Stimulated activated CD8-positive, alpha-beta memory T cell treated with anti-CD3 and anti-CD28 coated beads, Interleukin-4, amount 100 ng/mL, for 1 hour (primary cell): ENCODE measurements around the gene MAL.

Source experiments
- DNase-seq, 2 donors: peaks; one replicate each; pipeline ENCODE4 v3.0.0-alpha.2; 2020; ENCODE audit warnings: low read depth in 2 of 2, low spot score in 1 of 2

The MAL gene

DNA sequence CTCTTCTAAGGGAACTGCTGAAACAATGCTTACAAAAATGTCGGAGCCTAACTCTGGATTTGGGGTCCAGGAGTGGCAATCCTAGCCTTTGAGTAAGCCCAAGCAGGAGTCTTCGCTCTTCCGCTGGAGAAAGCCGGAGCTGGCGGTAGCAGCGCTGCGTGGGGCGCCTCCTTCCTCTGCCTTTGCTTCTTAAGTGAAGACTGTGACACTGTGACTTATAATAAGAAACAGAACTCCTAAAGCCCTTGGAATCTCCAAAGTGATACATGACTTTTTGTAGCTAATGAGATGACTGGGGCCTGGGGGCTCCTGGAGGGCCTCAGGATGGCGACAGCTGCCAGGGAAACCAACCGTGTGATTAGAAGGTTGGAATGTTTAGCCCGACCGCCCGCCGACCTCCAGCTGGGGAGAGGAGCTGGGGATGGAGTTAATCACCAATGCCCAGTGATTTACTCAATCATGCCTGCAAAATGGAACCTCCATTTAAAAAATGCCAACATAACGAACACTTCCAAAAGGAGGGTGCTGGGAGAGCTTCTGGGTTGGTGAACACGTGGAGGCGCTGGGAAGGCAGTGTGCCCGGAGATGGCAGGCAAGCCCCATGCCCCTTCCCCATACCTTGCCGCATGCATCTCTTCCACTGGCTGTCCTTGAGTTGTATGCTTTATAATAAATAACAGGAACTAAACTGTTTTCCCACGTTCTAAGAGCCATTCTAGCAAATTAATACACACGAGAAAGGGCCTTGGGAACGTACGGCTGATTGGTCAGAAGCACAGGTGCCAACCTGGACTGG lies 29.0 kb upstream of the MAL start:
- DNase-seq = no peak

DNA sequence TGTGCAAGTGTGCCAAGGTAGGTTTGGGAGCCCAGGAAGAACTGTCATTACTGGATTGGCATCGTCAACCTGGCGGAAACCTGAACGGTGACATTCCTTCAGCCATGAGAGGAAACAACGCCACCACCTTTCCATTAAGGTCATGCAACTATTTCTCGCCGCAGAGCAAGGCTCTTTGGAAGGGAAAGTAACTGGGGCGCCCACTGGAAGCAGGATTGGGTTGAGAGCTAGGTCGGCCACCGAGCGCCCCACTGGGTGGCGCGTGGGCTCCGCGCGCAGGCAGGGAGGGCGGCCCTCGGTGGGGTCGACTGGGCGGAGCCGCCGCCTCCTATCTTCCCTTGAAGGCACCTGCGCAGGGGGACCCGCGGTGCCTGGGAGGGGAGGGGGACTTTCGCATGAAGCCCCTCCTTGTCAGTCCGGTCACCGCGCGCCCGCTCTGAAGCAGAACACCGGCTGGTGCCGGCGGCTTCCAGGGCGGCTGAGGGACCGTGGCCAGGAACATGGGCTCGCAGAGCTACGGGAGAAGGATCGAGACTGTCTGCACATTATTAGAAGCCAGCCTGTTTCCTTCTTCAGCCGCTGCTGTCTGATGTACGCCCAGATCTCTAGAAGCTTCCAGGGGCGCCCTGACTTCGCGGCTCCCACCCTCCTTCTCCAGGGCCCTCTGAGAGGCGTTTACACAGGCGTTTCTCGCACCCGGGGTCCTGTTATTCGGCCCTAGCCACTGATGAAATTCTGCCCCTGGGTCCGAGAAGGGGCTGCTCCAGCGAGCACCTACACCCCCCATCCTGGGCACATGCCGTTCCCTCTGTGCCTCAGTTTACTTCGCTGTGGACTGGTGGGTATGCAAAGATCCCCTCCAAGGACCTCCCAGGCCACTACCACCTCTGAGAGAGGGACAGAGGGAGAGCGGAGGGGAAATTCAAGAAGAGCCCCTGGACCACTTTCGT lies 27.3 kb upstream of the MAL start:
- no peak for DNase-seq

DNA sequence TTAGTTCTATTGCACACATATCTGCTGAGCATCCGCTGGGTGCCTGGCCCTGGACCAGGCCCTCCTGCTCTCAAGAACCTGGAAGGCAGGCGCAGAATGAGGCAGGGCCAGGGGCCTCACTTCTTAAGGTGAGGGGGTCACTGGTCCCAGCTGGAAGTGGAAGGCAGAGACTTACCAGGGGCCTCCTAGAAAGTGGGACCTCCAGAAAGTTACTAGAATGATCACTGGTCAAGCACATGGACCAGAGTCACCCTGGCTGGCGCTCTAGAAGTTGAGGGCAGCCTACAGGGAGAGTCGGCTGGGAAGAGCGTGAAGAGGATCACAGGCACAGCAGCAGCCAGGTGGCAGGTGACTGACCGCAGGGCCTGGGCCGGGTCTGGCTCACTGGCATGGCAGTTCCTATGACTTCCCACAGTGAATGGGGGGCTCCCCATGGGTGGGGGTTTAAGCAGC lies 26.1 kb upstream of the MAL start:
- no peak for DNase-seq

DNA sequence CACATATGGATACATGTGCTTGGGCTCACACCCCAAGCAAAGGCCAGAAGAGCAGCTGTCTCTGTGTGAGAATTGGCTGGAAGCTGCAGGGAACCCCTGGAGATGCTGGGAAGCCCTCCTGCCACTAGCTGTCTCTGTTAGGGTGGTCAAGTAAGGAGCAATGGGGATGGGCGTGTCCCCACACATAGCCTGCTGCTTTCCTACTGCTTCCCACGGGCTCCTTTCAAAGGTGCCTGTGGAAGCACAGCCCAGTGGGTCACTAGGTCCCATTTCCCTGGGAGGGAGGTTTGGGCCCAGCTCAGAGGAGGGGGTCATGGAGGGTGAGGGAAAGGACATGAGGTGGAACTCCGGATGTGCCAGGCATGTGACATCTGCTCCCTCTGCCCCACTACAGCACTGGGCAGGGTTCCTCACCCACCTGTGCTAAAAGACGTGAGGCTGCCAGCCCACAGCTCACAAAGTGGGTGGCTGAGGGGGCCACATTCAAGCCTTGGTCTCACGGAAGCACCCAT lies 24.4 kb upstream of the MAL start:
- DNase-seq = no peak

DNA sequence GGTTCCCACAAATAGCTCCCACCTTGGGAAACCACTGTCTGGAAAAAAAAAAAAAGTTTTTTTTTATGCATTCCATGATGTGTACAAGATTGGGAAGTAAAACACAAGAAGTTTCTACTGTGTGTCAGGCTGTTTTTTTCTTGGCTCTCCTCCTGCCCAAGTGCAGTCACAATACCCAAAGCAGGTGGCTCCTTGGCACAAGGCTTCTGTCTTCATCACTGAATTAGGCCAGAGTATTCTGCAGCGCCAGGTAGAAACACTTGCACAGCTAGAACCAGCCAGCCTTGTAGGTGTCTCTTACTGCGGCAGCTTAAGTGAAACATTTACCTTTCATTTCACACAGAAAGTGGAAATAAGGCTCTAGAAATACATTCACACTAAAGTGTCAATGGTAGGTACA lies 23.8 kb upstream of the MAL start:
- DNase-seq = no peak

DNA sequence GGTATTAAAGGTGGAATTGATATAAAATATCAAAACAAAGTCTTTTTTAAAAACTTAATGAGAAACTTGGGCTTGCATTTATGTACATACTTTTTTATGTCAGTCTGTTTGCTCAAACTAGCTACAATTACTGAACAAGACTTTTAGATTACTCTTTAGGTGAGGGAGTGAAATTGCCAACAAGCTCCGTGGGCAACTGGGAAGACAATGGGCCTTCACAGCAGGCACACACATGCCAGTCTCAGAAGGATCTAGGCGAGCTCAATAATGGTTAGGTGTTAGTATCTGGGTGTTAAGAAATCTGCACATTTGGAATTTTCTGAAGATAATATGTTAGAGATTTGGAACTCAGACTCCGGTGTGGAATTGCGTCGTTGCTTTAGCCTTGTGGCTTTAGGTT lies 23.0 kb upstream of the MAL start:
- no peak for DNase-seq

DNA sequence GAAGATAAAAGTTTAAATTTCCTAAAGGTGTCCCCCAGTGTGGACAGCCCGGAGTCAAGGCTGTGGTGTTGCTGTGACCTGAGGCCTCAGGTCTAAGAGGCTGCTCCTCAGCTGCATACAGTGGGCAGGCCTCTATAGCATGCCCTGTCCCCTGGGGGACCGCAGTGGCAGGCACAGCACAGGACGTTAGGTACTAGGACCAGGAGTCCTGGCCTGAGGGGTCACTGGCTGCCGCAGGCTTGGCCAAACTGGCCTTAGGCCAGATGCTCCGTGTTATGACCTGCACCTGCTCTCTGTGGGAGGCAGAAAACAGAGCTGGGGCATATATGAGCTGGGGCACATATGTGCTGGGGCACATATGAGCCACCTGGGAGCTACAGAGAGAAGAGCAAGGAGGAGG lies 21.2 kb upstream of the MAL start:
- DNase-seq = no peak

DNA sequence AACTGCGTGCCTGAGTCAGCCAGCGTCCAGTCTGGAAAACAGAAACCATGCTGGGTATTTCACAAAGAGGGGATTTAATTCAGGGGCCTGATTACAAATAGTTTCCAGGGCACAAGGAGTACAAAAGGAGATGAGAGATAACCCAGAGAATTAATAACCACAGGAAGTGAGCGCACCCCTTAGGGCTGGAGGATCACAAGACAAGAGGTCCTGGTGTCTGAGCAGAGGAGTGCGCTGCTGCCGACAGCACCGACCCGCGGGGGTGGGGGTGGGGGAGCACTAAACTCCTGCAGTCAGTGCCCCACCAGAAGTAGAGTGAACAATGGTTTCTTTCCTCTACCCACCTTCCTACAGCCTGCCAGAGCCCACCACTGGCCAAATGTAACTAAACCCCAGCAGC lies 20.8 kb upstream of the MAL start:
- no peak for DNase-seq

DNA sequence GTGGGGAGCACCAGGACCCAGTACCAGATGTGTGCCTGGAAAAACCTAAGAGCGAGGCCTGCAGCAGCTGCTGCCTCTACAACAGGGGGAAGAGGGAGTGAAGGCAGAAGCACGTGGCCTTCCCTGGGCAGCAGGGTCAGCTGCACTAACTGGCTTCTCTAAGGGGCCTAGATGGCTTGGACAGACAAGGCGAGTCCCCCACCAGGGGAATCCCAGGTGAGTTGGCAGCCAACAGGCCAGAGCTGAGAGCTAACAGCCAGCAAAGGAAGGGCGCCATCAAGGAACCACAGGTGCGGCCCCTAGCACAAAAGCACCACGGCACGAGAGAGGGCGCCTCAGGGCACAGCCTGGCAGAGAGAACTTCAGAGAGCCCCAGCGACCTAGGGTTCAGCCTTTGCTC lies 19.8 kb upstream of the MAL start:
- DNase-seq = no peak

DNA sequence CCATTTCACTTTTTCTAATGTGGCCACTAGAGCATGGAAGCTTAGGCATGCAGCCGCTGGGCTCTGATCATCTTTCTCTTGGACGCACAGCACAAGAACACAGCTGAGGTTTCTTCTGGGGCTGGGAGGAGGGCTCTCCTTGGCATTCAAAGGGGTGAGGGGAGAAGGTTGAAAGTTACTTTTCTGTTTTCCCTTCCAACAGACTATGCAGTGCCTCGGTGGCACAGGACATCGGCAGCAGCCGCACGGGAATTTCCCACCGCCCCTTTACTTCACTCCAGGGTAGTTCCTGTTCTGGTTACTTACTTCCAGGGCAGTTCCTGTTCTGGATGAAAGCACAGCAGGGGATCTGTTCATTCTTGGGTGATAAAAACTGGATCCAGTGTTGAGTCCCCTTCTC lies 18.9 kb upstream of the MAL start:
- no peak for DNase-seq

DNA sequence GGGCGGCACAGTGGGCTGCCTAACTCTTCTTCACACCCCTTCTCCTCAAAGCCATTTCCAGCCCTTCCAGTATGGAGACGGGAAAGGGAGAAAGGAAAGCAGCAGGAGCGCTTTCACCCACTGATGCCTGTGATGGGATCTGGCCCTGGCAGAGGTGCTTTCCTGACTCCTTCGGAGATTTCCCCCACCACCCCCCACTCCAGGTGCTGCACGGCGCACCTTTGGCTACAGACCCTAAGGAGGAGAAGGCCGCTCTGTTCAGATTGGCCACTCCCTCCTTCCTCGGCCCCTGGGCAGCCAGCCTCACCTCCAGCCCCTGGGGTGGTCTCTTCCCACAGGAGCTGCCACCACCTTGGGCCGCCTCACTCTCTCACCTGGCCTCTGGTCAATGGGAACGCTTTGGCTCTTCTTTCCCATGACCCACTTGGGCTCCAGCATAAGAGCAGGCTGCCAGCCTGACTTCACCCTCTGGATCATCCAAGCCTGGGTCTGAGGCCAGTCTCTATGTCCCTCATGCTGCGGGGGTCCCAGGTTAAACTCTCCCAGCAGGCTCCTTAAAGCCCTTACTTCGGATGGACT lies 18.4 kb upstream of the MAL start:
- no peak for DNase-seq

DNA sequence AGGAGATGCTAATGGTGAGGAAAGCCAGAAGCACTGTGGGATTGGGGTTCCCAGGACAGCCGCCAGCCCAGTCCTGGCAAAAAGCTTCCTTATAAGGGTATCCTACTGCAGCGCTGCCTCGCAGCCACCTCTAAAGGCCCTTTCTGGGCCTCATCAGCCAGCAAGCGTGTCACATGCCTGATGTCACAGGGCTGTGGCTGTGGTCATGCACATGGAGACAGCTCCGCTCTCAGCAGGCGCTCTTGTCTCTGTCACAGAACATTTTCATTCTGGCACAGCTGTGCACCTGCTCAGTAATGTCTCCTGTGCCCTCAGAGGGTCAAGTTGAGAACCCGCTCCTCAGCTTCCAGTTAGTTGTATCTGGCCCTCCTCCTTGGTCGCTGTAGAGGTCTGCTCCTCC lies 17.7 kb upstream of the MAL start:
- no peak for DNase-seq

DNA sequence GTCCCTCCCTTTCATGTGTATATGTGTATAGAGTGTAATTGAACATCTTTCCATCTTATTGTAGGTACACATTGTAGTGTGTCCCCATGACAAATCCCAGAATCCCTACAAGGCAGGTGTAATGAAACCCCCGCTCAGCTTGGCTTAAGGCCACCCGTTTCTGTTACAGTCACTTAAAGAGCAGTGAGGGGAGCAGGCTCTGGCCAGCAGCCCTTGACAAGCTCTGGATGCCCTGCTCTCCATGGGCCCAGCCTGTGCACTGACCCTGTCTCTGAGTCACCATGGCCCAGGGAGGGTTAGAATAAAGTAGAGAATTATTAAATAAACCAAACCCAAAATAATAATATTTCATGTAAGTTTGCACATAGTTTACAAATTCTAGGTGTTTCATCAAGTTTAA lies 17.2 kb upstream of the MAL start:
- DNase-seq = no peak

DNA sequence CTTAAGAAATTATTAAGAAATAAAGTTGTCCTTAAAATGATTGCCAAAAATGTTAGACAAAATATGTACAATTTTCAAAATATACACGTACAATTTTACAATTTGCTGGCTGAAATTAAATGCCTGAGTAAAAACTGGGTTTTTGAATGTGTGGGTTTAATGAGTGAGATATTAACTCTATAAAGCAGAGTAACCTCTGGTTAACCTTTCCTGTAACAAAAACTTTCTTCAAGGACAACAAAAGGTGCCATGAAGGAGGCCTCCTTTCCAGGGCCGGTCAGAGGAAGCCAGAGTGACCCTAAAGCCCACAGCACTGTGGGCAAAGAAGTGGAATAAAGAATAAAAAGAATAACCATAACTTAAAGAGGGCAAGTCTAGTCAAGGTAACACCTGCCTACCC lies 16.5 kb upstream of the MAL start:
- DNase-seq = no peak

DNA sequence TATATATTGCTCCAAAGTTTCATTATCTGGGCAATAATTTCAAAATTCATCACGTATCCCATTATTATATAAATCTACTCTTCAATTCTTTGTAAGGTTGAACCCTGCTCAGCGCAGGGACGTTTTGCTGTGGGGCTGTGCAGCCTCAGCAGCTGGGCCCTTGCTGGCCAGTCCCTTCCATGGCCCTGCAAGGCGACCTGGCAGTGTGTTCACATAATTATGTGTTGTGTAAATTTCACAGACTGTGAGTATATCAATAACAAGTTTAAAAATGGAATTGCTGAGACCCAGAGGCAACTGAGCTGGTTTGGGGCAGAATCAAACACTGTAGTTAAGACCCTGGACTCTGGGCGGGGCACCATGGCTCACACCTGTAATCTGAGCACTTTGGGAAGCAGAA lies 16.1 kb upstream of the MAL start:
- no peak for DNase-seq

DNA sequence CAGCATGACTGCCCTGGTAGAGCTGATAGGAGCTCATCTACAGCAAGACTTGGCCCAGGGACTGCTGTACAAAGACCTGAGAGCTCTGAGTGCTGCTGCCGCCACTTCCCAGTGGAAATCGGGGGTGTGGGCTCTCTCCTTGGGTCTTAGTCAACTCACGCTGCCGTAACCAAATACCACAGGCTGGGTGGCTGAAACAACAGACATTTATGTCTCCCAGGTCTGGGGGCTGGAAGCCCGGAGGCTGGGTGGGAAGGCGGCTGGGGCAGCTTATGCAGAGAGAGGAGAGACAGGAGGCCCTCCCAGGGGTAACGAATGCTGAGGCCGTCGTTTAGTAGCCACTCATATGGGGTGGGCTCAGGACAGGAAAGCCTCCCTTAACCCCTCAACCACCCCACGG lies 15.4 kb upstream of the MAL start:
- DNase-seq = no peak

DNA sequence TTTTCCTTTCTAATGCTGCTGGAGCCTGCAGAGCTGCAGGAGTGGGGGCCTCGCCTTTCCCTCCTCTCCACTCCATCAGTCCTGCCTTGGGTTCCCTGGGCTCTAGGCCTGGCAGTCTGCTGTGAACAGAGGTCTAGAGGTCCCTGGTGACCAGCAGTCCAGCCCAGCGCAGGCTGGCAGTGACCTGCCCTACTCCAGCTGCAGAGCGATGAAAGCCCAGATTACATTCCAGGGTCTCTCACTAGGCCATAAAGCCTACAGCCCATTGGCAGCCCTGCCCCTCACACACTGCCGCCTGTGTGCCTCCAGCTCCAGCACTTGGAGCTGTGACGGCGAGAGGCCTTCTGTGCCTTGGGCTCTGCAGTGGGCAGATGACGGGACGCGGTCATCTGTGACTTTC lies 14.8 kb upstream of the MAL start:
- no peak for DNase-seq

DNA sequence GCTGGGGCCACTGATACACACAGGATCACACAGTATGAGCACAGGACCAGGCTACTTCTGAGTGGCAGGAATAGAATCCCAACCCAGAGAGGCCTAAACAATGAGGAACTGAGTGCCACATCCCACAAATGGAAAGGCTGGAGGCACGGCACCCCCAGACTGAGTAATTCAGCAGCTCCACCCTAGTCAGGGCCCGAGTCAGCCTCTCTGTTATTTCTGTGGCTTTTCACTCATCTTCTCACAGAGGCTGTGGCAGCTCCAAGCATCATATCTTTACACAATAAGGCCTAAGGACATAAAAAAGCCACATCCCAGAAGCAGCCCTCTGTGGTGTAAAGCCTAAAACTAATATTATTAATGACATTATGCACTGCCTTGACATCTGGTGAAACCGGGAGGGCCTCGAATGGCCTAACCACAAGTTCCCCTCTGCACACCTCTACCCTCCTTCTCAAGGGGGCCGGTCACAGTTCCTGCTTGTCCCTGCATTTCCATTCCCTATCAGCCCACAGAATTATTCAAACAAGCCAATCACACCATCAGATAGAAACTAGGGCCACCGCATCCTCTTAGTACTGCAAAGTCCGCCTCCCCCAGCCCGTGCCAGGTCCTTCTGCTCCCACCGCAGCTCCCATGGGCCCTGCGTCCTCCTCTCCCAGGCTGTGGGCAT lies 12.5 kb upstream of the MAL start:
- no peak for DNase-seq

DNA sequence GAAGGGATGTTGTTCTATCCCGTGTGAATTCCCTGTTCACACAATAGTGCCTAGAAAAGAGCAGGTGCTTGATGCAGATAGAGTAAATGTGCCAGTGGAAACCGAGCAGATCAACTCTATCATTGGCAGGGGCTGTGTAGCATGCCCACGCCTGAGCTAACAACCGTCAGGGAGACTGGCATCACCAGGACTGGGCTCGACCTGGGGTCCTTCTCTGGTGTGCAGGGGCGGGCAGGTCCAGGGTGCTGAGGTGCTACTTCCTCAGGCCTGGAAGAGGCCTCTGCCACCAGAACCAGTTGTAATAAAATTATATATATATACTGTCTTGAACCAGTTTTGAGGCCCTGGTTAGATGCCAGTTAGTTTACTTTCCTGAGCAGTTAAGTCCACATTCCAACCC lies 11.8 kb upstream of the MAL start:
- no peak for DNase-seq

DNA sequence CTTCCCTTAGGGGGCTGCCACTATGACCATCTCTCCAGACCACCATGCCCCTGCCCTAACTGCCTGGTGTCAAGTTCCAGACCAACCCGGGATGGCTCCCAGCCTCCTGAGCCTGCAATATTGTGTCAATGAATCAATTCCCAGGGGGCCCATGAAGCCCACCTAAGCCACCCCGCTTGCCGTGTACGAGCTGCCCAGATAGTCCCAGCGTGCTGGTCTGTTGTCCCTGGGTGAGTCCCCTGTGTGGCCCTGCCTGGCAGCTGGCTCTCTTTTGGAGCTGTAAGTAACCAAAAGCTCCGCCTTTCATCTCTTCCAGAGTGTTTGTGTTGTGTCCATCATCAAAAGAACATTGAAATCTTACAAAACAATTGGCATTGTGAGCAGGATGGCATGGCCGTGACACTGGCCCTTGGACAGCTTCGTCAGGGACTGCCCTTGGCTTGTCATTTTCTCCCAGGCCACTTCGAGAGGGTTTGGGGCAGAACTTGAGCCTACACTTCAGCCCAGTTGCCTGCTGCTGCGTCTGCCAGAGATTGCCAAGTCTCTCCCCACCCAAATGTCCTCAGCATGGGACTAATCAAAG lies 11.3 kb upstream of the MAL start:
- no peak for DNase-seq
